Vagina (tissue), 2 donors: ENCODE data around the gene DDX20. TPM values are rescaled to one million over a fixed set of nuclear protein-coding genes. Genes with fewer than 3 reads are reported as not detected.

Source experiments
- DNase-seq, 2 donors: peaks; one replicate each; pipeline ENCODE4 v3.0.0-alpha.2; 2017; ENCODE audit errors: extremely low spot score in 2 of 2
- H3K27ac ChIP-seq: fragments of 200-600 bp; sonication (generic); one replicate; pipeline ENCODE4 v1.5.1; 2019
- H3K27me3 ChIP-seq: fragments of 200-600 bp; sonication (generic); one replicate; pipeline ENCODE4 v1.5.1; 2019
- H3K36me3 ChIP-seq, 2 donors: fragments of 200-600 bp; sonication (generic); one replicate each; pipeline ENCODE4 v1.5.1; 2017 to 2019
- H3K4me1 ChIP-seq: fragments of 200-600 bp; sonication (generic); one replicate; pipeline ENCODE4 v1.5.1; 2019
- H3K4me3 ChIP-seq, 2 donors: fragments of 200-600 bp; sonication (generic); 1 replicate in 1 of 2; 2 replicates in 1 of 2; pipeline ENCODE4 v1.5.1; 2016 to 2019
- H3K9me3 ChIP-seq: fragments of 200-600 bp; sonication (generic); one replicate; pipeline ENCODE4 v1.5.1; 2019
- CTCF ChIP-seq, 3 experiments: fragments of 450-650 bp in 2 of 3; fragments of 200-600 bp in 1 of 3; sonication (generic) in 1 of 3; IDR thresholded peaks; one replicate each; pipeline ENCODE4 v1.5.1; 2017 to 2019; ENCODE audit warnings: antibody characterized with exemption in 3 of 3, mild to moderate bottlenecking in 2 of 3, moderate library complexity in 2 of 3
- POLR2A ChIP-seq, 2 donors: fragments of 450-650 bp; IDR thresholded peaks; one replicate each; pipeline ENCODE4 v1.6.1; 2017; ENCODE audit warnings: antibody characterized with exemption in 2 of 2, mild to moderate bottlenecking in 2 of 2, moderate library complexity in 2 of 2
- POLR2AphosphoS5 ChIP-seq, 2 donors: sonication (generic); formaldehyde crosslinking; IDR thresholded peaks; one replicate each; pipeline ENCODE4 v1.9.0; 2017; ENCODE audit warnings: antibody characterized with exemption in 2 of 2, mild to moderate bottlenecking in 2 of 2, low read depth in 1 of 2; ENCODE audit not compliant: insufficient read depth in 1 of 2
- intact Hi-C: fragments of 100-400 bp; cut with DNase I; formaldehyde crosslinking; loops from one replicate; pipeline ENCODE4 v1.15.1; 2023
- total RNA-seq: library from RNA; depleted of rRNA; stranded (reverse); fragments of >200 nt; gene quantifications from one replicate; pipeline ENCODE4 v1.2.3, GENCODE V29; 2016

Gene DDX20
- total RNA-seq, 1 donor from 2014 or later, result 16.2 TPM

DNA sequence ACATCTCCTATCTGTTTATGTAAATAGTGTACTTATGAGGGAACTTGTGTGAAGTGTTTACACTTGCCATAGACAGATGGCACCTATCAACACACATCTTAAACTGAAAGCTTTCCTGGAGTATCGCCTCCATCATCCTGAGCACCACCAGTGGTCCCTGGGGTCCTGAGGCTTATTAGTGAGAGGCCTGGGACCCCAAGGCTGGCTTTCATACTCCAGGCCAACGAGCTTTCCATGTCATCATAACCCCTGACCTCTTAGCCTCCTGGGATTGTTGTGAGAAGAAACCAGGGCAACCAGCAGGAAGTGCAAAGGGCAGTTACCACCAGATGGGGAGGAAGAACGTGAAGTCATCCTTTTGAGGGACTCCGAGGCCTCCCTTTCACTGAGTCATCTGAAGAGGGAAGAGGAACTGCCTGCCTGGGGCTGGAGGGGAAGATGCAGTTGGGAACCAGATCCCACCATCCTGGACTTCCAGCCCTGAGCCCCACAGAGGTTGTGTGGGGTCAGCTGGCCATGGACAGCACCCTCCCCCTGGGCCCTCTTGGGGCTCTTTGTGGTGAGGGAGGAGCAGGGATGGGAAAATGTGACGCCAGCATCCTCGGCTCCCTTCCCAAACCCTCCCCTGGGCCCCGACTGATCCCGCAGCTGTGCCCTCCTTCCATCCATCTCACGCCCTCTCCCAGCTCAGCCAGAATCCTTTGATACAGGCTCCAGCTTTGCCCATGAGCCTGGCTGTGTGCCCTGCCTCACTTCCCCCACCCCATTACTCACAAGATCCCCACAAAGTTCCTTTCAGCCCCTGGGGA is 22.3 kb upstream of the DDX20 start:
- no peaks in the 10 kb centered on the region for H3K27me3 ChIP-seq
- DNase-seq, result peak; percentile 82 to 90
- H3K9me3 ChIP-seq, result no peaks in the 10 kb centered on the region
- peaks cover 64% of the 10 kb centered on the region for H3K4me1 ChIP-seq
- H3K36me3 ChIP-seq, result no peaks in the 10 kb centered on the region
- no peak overlapping the region for H3K4me3 ChIP-seq
- peak overlapping the region; percentile 44 for H3K27ac ChIP-seq
- peak in 1 of 2 donors; percentile 67 for TF ChIP-seq POLR2AphosphoS5 (IDR thresholded peaks at IDR 0.05; ENCODE audit: insufficient read depth in 1 of 2, low read depth in 1 of 2)
- TF ChIP-seq CTCF (IDR thresholded peaks at IDR 0.05), result no peak
- intact Hi-C loops, result loop anchor here (5.0 kb wide), 1 partner anchor 579 kb away; no protein-coding TSS in a partner anchor

DNA sequence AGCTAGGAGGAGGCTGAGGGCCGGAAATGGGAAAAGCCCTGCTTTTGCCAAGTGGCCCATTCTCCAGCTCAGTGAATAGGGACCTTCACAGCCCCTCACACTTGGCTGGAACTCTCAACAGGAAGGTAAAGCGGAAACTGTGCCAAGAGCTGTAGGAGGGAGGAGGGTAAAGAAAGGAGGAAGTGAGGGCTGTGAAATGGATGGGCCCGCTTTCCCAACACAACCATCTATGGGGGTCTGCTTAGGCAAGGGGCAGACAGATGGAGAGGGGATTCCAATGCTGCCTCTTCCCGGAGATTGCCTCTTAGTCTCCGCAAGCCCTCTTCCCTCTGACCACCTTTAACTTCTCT is 21.7 kb upstream of the DDX20 start:
- TF ChIP-seq CTCF (IDR thresholded peaks at IDR 0.05), result no peak
- no peak for TF ChIP-seq POLR2AphosphoS5 (IDR thresholded peaks at IDR 0.05; ENCODE audit: insufficient read depth in 1 of 2, low read depth in 1 of 2)
- no peak for TF ChIP-seq POLR2A (IDR thresholded peaks at IDR 0.05)
- DNase-seq, result no peak
- Histone ChIP-seq H3K4me1 (peaks cover 66% of the 10 kb centered on the region), H3K36me3 (no peaks in the 10 kb centered on the region), H3K27me3 (no peaks in the 10 kb centered on the region), H3K4me3 (no peak overlapping the region), H3K27ac (peak overlapping the region; percentile 44), H3K9me3 (no peaks in the 10 kb centered on the region)
- intact Hi-C loops, result loop anchor here (5.0 kb wide), 1 partner anchor 578 kb away; no protein-coding TSS in a partner anchor

GRCh38 chr1:111734426-111734825 is 21.3 kb upstream of the DDX20 start:
- no peak for TF ChIP-seq POLR2AphosphoS5 (IDR thresholded peaks at IDR 0.05; ENCODE audit: insufficient read depth in 1 of 2, low read depth in 1 of 2)
- TF ChIP-seq POLR2A (IDR thresholded peaks at IDR 0.05), result no peak
- TF ChIP-seq CTCF (IDR thresholded peaks at IDR 0.05), result no peak
- peaks cover 66% of the 10 kb centered on the region for H3K4me1 ChIP-seq
- H3K36me3 ChIP-seq, result no peaks in the 10 kb centered on the region
- intact Hi-C loops, result loop anchor here (5.0 kb wide), 1 partner anchor 578 kb away; no protein-coding TSS in a partner anchor
- H3K9me3 ChIP-seq, result no peaks in the 10 kb centered on the region
- peak overlapping the region; percentile 44 for H3K27ac ChIP-seq
- no peak overlapping the region for H3K4me3 ChIP-seq
- no peaks in the 10 kb centered on the region for H3K27me3 ChIP-seq
- DNase-seq, result peak; percentile 55 to 70

DNA sequence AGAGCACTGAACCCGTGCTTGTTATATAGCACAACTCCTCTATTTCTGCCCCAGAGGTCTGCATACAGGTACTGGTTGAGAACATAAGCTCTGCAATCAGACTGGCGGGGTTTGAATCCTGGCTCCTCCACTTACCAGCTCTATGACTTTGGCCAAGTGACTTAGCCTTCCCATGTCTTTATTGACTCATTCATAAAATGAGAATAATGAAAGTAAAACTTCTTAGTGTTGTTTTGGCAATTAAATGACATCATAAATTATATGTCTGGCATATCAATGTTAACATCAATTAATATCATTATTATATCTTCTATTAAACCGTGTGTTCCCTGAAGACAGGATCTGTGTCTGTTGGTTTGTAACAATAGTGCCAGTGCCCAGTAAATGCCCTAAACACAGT is 20.8 kb upstream of the DDX20 start:
- peak overlapping the region; percentile 44 for H3K27ac ChIP-seq
- H3K36me3 ChIP-seq, result no peaks in the 10 kb centered on the region
- no peak for DNase-seq
- no peak overlapping the region for H3K4me3 ChIP-seq
- no peaks in the 10 kb centered on the region for H3K27me3 ChIP-seq
- no peaks in the 10 kb centered on the region for H3K9me3 ChIP-seq
- intact Hi-C loops, result loop anchor here (5.0 kb wide), 1 partner anchor 577 kb away; no protein-coding TSS in a partner anchor
- TF ChIP-seq POLR2A (IDR thresholded peaks at IDR 0.05), result no peak
- H3K4me1 ChIP-seq, result peaks cover 66% of the 10 kb centered on the region

- Histone ChIP-seq H3K36me3 (no peaks in the 10 kb centered on the region), H3K4me1 (peaks cover 66% of the 10 kb centered on the region), H3K27me3 (no peaks in the 10 kb centered on the region), H3K4me3 (no peak overlapping the region), H3K9me3 (no peaks in the 10 kb centered on the region), H3K27ac (no peak overlapping the region)
- intact Hi-C loops, result no loop called here
- DNase-seq, result no peak
- TF ChIP-seq POLR2AphosphoS5 (IDR thresholded peaks at IDR 0.05; ENCODE audit: insufficient read depth in 1 of 2, low read depth in 1 of 2), result no peak
- TF ChIP-seq CTCF (IDR thresholded peaks at IDR 0.05), result no peak
- TF ChIP-seq POLR2A (IDR thresholded peaks at IDR 0.05), result no peak
Measured at GRCh38 chr1:111735321-111735720, 20.4 kb upstream of the DDX20 start.
